Superior temporal gyrus (tissue), 1 donor: ENCODE results near the gene HDLBP.
"Not testable (repeated sequence)": the region's sequence is repeated elsewhere in the genome, so short reads cannot be mapped to it uniquely, and the experiment has no call there.

Source experiments
- DNase-seq: peaks from one replicate; pipeline ENCODE4 v3.0.0-alpha.2; 2016; ENCODE audit errors: extremely low spot score

HDLBP gene

GRCh38 chr2:241302759-241303651, 12.5 kb downstream of the HDLBP start:
- DNase-seq: no peak

DNA sequence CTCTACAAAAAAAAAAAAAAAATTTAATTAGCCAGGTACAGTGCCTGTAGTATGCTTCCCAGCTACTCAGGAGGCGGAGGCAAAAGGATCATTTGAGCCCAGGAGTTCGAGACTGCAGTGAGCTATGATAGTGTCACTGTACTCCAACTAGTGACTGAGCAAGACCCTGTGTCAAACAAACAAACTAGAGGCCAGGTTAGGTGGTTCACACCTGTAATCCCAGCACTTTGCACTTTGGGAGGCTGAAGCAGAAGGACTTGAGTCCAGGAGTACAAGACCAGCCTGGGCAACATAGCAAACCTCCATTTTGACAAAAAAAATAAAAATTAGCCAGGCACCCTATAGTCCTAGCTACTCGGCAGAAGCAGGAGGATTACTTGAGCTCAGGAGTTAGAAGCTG, 13.4 kb downstream of the HDLBP start:
- no peak for DNase-seq

DNA sequence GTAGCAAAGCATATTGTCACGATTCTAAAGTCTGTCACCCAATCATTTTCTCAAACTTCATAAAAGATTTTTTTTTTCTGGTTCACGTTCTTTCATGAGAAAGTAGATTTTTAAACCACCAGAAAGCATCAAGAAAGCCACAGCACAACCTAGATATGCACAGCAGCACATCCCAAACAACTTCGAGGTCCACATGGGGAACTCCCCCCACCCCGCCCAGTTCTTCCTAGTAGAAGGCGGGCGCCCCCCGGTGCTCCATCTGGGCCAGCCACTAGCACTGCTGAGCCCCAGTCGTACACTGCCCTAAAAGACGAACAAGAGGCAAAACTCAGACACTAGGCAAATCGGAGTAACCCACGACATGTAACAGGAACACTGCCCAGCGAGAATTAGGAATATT, 15.5 kb downstream of the HDLBP start:
- DNase-seq: no peak

- no peak for DNase-seq
Observed at GRCh38 chr2:241298673-241299072, 16.8 kb downstream of the HDLBP start.

DNA sequence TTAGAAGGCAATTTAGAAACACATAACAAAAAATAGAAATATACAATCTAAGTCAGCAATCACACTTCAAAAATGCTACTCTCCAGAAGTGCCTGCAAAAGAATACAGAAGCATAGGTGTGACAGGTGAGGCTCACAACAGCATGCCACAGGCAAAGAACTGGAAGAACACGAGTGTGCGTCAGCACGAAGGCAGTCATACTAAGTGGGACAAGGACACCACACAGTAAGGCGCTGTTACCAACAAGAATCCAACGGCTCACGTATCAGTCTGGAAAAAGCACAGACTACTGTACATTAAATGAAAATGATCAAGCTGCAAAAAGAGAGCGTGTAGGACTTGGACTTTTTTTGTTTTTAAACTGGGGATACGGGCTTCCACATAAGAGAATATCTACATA, 18.7 kb downstream of the HDLBP start:
- DNase-seq: no peak

GRCh38 chr2:241295326-241296095, 20.0 kb downstream of the HDLBP start:
- DNase-seq: peak; percentile 56

GRCh38 chr2:241293378-241293797, 22.1 kb downstream of the HDLBP start:
- not testable (repeated sequence) for DNase-seq

- DNase-seq: no peak
Observed at GRCh38 chr2:241291977-241292376, 23.5 kb downstream of the HDLBP start.

GRCh38 chr2:241291153-241291552, 24.3 kb downstream of the HDLBP start:
- DNase-seq: no peak

DNA sequence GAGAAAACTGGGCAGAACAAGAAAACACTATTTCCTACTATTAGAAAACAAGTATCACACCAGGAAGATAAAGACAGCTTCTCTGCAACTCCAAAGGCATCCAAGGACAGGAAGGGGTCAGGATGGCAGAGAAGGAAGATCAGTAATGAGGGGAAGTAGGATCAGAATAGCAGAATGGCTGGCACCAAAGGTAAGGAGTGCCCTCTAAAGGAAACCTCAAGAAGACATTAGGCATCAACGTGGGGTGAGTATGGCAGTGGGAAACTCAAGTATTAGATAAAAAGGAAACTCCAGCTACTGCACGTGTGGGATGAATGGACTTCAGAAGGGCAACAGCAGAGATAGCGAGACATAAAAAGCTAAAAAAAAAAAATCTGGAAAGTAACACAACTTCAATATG, 25.9 kb downstream of the HDLBP start:
- no peak for DNase-seq

- no peak for DNase-seq
Observed at GRCh38 chr2:241289053-241289452, 26.4 kb downstream of the HDLBP start.

DNA sequence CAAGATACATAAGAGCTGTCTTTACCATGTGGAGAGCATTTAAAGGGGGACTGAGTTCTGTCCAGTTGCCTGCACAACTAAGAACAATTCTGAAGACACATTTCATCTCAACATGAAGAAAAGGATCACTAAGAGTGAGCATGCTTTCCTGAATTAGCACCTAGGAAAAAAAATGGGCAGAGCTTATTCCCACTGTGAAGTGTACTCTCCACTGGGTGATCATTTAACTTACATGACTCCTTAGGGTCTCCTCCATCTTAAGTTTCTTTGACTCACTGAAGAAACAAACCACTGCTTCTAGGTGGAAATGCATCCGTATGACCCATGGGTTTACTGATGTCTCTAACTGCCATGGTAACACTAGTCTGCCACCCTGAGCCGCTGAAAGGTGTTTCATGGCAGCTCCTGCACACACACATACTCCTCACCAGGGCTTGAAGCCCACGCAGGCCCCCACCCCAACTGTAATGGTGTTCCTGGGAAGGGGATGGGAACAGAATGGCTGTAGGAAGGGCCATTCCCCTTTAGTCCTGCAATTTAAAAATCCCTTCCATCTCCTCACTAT, 27.1 kb downstream of the HDLBP start:
- DNase-seq: no peak

DNA sequence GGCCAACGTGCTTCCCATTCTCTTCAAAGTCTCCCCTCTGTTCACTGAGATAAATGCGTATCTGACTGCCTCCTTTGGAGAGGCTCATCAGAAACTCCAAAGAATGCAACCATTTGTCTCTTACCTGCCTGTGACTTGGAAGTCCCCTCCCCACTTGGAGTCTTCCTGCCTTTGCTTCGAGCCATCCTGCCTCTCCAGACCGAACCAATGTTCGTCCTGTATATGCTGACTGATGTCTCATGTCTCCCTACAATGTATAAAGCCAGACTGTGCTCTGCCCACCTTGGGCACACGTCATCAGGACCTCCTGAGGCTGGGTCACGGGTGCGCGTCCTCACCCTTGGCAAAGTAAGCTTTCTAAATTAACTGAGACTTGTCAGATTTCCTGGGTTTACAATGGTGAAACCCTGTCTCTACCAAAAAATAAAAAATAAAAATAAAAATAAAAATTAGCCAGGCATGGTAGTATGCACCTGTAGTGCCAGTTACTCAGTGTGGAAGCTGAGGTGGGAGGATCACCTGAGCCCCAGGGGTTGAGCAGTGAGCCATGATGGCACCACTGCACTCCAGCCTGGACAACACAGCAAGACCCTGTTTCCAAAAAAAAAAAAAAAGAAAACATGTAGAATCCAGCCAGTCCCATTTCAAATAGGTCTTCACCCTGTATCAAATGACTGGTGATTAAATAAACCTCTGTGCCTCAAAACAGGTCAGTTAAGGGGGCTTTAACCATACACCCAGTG, 29.0 kb downstream of the HDLBP start:
- no peak for DNase-seq

DNA sequence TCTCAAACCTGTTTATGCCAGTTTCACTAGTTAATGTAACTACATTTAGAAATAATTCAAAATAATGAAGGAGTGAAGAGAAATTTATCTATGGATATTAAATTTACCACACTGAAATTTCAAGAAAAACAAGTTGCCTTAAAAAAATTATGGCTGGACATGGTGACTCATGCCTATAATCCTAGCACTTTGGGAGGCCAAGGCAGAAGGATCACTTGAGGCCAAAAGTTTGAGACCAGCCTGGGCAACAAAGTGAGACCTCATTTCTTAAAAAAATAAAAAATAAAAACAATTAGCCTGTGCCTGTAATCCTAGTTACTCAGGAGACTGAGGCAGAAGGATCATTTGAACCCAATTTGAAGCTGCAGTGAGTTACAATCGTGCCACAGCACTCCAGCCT, 29.9 kb downstream of the HDLBP start:
- no peak for DNase-seq

- no peak for DNase-seq
Observed at GRCh38 chr2:241282555-241282954, 32.9 kb downstream of the HDLBP start.

- no peak for DNase-seq
Observed at GRCh38 chr2:241280291-241280690, 35.2 kb downstream of the HDLBP start.

GRCh38 chr2:241279828-241280227, 35.6 kb downstream of the HDLBP start:
- DNase-seq: no peak

DNA sequence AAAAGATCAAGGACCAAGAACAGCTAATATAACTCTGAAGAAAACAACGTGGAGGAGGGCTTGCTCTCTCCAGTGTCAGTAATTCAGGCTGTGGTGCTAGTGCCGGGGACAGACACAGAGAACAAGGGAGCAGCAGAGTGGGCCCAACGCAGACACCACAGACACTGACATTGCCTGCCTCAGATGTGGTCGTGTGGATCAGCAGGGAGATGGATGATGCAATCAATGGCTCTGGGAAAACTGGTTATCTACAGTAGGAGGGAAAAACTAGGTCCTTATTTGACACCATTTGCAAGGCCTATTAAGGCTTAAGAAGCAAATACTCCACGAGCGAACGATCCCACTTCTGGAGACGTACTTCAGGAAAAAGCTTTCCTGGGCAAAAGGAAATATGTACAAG, 36.1 kb downstream of the HDLBP start:
- DNase-seq: no peak

GRCh38 chr2:241278306-241278705, 37.2 kb downstream of the HDLBP start:
- DNase-seq: not testable (repeated sequence)

- no peak for DNase-seq
Observed at GRCh38 chr2:241275910-241276309, 39.6 kb downstream of the HDLBP start.

GRCh38 chr2:241275504-241275903, 40.0 kb downstream of the HDLBP start:
- no peak for DNase-seq

DNA sequence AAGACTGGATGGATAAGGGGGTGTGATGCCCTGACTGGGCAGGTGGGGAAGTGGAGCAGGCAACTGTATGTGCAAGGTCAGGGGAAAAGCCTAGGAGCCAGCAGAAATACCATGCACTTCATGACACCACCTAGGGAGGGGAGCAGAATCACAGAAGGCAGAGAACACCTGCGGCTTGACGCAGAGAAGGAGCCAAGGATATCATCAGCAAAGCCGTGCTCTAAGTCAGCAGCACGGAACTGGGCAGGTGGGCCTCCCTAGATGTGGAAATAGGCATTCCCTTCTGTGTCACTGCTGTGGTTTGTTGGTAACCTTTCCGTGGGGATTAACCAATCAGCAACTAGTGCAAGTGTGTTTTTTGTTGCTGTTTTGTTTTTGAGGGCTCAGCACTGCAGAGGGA, 41.3 kb downstream of the HDLBP start:
- DNase-seq: no peak
